ENCODE measurements around the gene ZACN. TPM values are rescaled to one million over a fixed set of nuclear protein-coding genes. Genes with fewer than 3 reads are reported as not detected.

ZACN gene
- total RNA-seq, 1 experiment from 2014 or later = 0.34 TPM

DNA sequence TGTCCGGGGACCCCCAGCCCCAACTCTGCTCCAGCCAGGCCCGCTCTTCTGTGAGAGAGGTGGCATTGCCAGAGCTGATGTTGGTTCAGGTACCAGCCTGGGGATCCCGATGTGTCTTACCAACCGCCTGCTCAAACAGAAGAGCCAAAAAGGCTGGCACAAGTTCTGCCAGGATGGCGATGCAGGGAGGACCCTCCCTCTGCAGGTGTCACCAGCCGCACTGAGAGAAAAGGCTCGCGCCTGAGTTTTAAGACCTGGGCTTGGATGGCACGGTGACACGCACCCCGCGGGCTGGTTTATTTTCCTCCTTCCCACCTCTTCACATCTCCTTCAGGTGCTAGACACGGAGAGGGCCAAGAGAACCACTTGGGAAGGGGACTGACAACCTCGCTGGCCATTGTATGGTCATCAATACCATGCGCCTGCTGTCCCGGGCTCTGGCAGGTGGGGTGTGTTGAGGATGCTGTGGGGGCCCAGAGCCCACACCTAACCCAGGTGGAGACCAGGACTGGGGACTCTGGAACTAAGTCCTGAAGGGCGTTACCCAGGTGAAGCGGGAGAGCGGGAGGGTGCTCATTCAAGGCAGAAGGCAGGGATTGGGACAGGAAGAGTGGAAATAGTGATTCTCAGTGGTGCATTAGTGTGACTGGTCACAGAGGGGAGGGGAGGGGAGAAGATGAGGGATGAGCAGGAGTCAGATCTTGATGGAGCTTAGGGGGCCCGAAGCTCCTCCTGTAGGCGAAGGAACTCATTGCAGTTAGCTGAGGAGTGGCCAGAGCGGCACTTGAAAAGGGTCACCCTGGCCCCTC is 45.8 kb downstream of the ZACN start:
- no TSS peak for BruUV-seq (replicated peaks)
- H3K9me3 ChIP-seq = no peaks in the 10 kb centered on the region
- no peaks in the 10 kb centered on the region for H3K9me3 Mint-ChIP-seq (ENCODE audit: unreplicated experiment)
- no peak overlapping the region for H3K4me3 ChIP-seq (ENCODE audit: low read depth, low read length)
- peak in 1 of 2 experiments; percentile 41 for DNase-seq
- H3K4me3 Mint-ChIP-seq (ENCODE audit: unreplicated experiment) = no peak overlapping the region
- no peaks in the 10 kb centered on the region for H3K36me3 Mint-ChIP-seq (ENCODE audit: insufficient read depth, unreplicated experiment)
- ChIA-PET CTCF (interaction anchor here (1.0 to 4.9 kb wide), 7 partner anchors 8 to 110 kb away, joined by 3 to 41 read pairs (median 5); no protein-coding TSS in a partner anchor), POLR2A (interaction anchor here (1.0 kb wide), 1 partner anchor 140 kb away, joined by 3 read pairs; the partner anchor contains the start of gene UBALD2)
- H3K36me3 ChIP-seq (ENCODE audit: control insufficient read depth, insufficient read depth, low read length) = no peaks in the 10 kb centered on the region
- H3K27ac Mint-ChIP-seq (ENCODE audit: unreplicated experiment) = no peak overlapping the region
- H3K27me3 ChIP-seq (replicated peaks; ENCODE audit: control insufficient read depth, insufficient read depth, low read length) = no peaks in the 10 kb centered on the region
- peaks cover 34% of the 10 kb centered on the region for H3K4me1 Mint-ChIP-seq (ENCODE audit: low read depth, unreplicated experiment)
- H3K4me1 ChIP-seq = peaks cover 10% of the 10 kb centered on the region
- no peaks in the 10 kb centered on the region for H3K27me3 Mint-ChIP-seq (ENCODE audit: insufficient read depth, unreplicated experiment)
- TF ChIP-seq, protein P1, sequence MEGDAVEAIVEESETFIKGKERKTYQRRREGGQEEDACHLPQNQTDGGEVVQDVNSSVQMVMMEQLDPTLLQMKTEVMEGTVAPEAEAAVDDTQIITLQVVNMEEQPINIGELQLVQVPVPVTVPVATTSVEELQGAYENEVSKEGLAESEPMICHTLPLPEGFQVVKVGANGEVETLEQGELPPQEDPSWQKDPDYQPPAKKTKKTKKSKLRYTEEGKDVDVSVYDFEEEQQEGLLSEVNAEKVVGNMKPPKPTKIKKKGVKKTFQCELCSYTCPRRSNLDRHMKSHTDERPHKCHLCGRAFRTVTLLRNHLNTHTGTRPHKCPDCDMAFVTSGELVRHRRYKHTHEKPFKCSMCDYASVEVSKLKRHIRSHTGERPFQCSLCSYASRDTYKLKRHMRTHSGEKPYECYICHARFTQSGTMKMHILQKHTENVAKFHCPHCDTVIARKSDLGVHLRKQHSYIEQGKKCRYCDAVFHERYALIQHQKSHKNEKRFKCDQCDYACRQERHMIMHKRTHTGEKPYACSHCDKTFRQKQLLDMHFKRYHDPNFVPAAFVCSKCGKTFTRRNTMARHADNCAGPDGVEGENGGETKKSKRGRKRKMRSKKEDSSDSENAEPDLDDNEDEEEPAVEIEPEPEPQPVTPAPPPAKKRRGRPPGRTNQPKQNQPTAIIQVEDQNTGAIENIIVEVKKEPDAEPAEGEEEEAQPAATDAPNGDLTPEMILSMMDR (IDR thresholded peaks at IDR 0.05; ENCODE audit: insufficient read depth in 1 of 2, low read depth in 1 of 2, low read length in 1 of 2, severe bottlenecking in 1 of 2, unreplicated experiment in 1 of 2) = peak; percentile 19 to 25
- intact Hi-C loops (cut with micrococcal nuclease; ENCODE audit: unreplicated experiment) = no loop called here

DNA sequence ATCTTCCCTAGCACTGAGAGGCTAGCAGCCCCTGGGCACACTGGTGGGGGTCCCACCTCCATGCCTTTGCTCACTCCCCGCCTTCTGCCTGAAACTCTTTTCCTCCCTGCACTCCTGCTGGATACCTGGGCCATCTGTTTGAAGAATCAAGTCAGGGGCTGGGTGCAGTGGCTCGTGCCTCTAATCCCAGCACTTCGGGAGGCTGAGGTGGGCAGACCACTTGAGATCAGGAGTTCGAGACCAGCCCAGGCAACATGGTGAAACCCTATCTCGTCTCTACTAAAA is 46.4 kb downstream of the ZACN start:
- no peaks in the 10 kb centered on the region for H3K9me3 Mint-ChIP-seq (ENCODE audit: unreplicated experiment)
- BruUV-seq (replicated peaks) = no TSS peak
- POLR2A ChIA-PET = interaction anchor here (1.0 kb wide), 1 partner anchor 139 kb away, joined by 3 read pairs; the partner anchor contains the start of gene UBALD2
- H3K4me1 Mint-ChIP-seq (ENCODE audit: low read depth, unreplicated experiment) = peaks cover 39% of the 10 kb centered on the region
- H3K4me1 ChIP-seq = peaks cover 14% of the 10 kb centered on the region
- H3K9me3 ChIP-seq = no peaks in the 10 kb centered on the region
- H3K4me3 Mint-ChIP-seq (ENCODE audit: unreplicated experiment) = no peak overlapping the region
- no peaks in the 10 kb centered on the region for H3K27me3 Mint-ChIP-seq (ENCODE audit: insufficient read depth, unreplicated experiment)
- TF ChIP-seq, protein P1 (IDR thresholded peaks at IDR 0.05; ENCODE audit: insufficient read depth in 1 of 2, low read depth in 1 of 2, low read length in 1 of 2, severe bottlenecking in 1 of 2, unreplicated experiment in 1 of 2) = no peak
- H3K27ac Mint-ChIP-seq (ENCODE audit: unreplicated experiment) = no peak overlapping the region
- intact Hi-C loops (cut with micrococcal nuclease; ENCODE audit: unreplicated experiment) = no loop called here
- no peak overlapping the region for H3K4me3 ChIP-seq (ENCODE audit: low read depth, low read length)
- CTCF ChIA-PET = interaction anchor here (1.0 to 2.0 kb wide), 6 partner anchors 13 to 154 kb away, joined by 3 to 9 read pairs (median 4); no protein-coding TSS in a partner anchor
- H3K27me3 ChIP-seq (replicated peaks; ENCODE audit: control insufficient read depth, insufficient read depth, low read length) = no peaks in the 10 kb centered on the region
- no peak for DNase-seq
- no peaks in the 10 kb centered on the region for H3K36me3 Mint-ChIP-seq (ENCODE audit: insufficient read depth, unreplicated experiment)
- no peaks in the 10 kb centered on the region for H3K36me3 ChIP-seq (ENCODE audit: control insufficient read depth, insufficient read depth, low read length)

DNA sequence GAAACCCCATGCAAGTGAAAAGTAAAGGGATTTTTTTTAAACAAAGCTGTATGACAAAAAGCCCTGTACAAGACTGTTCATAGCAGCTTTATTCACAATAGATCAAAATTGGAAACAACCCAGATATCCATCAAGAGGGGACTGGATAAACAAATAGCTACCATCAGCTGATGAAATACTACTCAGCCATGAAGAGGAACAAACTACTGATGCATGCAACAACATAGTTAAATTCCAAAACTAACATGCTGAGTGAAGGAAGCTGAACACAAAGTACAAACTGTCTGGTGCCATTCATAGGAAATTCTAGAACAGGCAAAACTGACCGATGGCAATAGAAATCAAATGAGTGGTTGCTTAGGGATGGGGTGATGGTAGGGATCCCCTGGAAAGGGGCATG is 46.9 kb downstream of the ZACN start:
- Mint-ChIP-seq H3K4me3 (ENCODE audit: unreplicated experiment) (no peak overlapping the region), H3K9me3 (ENCODE audit: unreplicated experiment) (no peaks in the 10 kb centered on the region), H3K36me3 (ENCODE audit: insufficient read depth, unreplicated experiment) (no peaks in the 10 kb centered on the region), H3K27me3 (ENCODE audit: insufficient read depth, unreplicated experiment) (no peaks in the 10 kb centered on the region), H3K27ac (ENCODE audit: unreplicated experiment) (no peak overlapping the region), H3K4me1 (ENCODE audit: low read depth, unreplicated experiment) (peaks cover 39% of the 10 kb centered on the region)
- intact Hi-C loops (cut with micrococcal nuclease; ENCODE audit: unreplicated experiment) = no loop called here
- no peaks in the 10 kb centered on the region for H3K9me3 ChIP-seq
- TF ChIP-seq, protein P1 (IDR thresholded peaks at IDR 0.05; ENCODE audit: insufficient read depth in 1 of 2, low read depth in 1 of 2, low read length in 1 of 2, severe bottlenecking in 1 of 2, unreplicated experiment in 1 of 2) = no peak
- H3K4me3 ChIP-seq (ENCODE audit: low read depth, low read length) = no peak overlapping the region
- H3K4me1 ChIP-seq = peaks cover 20% of the 10 kb centered on the region
- POLR2A ChIA-PET = interaction anchor here (0.6 to 1.0 kb wide), 2 partner anchors 13 to 139 kb away, joined by 3 read pairs; partner anchors contain the start of gene UBALD2
- no peak for DNase-seq
- CTCF ChIA-PET = interaction anchor here (1.1 to 2.0 kb wide), 2 partner anchors 20 to 154 kb away, joined by 3 to 5 read pairs; no protein-coding TSS in a partner anchor
- no peaks in the 10 kb centered on the region for H3K36me3 ChIP-seq (ENCODE audit: control insufficient read depth, insufficient read depth, low read length)
- H3K27me3 ChIP-seq (replicated peaks; ENCODE audit: control insufficient read depth, insufficient read depth, low read length) = no peaks in the 10 kb centered on the region
- BruUV-seq (replicated peaks) = no TSS peak

All from Caco-2 (cell line).